ENCODE results near the gene COL23A1. TPM values are rescaled to one million over a fixed set of nuclear protein-coding genes. Genes with fewer than 3 reads are reported as not detected.
"Not testable (repeated sequence)": the region's sequence is repeated elsewhere in the genome, so short reads cannot be mapped to it uniquely, and the experiment has no call there.

Gene COL23A1
- total and polyA plus RNA-seq, 2 experiments from 2014 or later, result 4.8 to 8.2 TPM

DNA sequence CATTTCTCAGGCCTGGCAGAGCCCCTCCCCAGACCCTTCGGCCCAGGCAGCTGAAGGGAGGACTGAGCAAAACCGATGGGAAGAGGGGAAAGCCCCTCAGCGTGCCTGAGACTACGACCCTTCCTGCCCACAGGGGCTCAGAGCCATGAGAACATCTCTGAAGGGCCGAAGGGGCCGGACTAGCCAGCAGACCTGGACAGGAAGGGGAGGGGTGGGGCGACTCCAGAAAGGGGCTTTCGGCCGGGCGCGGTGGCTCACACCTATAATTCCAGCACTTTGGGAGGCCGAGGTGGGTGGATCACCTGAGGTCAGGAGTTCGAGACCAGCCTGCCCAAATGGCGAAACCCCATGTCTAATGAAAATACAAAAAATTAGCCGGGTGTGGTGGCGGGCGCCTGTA, 271.8 kb downstream of the COL23A1 start:
- Histone ChIP-seq H4K20me1 (replicated peaks; ENCODE audit: insufficient read depth) (no peaks in the 10 kb centered on the region), H3K4me1 (ENCODE audit: insufficient read depth) (no peaks in the 10 kb centered on the region), H3K4me3 (no peak overlapping the region), H3K4me2 (no peak overlapping the region), H3K79me2 (replicated peaks; ENCODE audit: insufficient read depth) (no peaks in the 10 kb centered on the region), H3F3A (replicated peaks; ENCODE audit: low read depth) (no peaks in the 10 kb centered on the region), H2AFZ (no peak overlapping the region), H3K9me2 (ENCODE audit: insufficient read depth) (no peaks in the 10 kb centered on the region), H3K27ac (ENCODE audit: low read depth) (no peak overlapping the region), H3K36me3 (ENCODE audit: insufficient read depth) (no peaks in the 10 kb centered on the region), H3K27me3 (ENCODE audit: insufficient read depth) (no peaks in the 10 kb centered on the region)
- H3K4me1 Mint-ChIP-seq, result no peaks in the 10 kb centered on the region; the same call in 2 of the 3 replicates
- peaks cover 6% of the 10 kb centered on the region for H3K27me3 Mint-ChIP-seq (ENCODE audit: insufficient read depth, low read depth, poor library complexity)
- H3K4me3 Mint-ChIP-seq, result no peak overlapping the region
- DNase-seq (ENCODE audit: low spot score) (no peak), ATAC-seq (no peak)
- no peaks in the 10 kb centered on the region; the same call in 2 of the 3 replicates for H3K36me3 Mint-ChIP-seq (ENCODE audit: low read depth)
- TF ChIP-seq POLR2AphosphoS5 (IDR thresholded peaks at IDR 0.05; ENCODE audit: low read depth) (no peak), ZNF114 (CRISPR knock-in tag; IDR thresholded peaks at IDR 0.05) (no peak), ZNF331 (CRISPR knock-in tag; IDR thresholded peaks at IDR 0.05; ENCODE audit: low read depth) (no peak), EZH2 (IDR thresholded peaks at IDR 0.05; ENCODE audit: low read depth, unreplicated experiment) (no peak), NANOG (IDR thresholded peaks at IDR 0.05; ENCODE audit: borderline replicate concordance) (no peak), STAT1 (IDR thresholded peaks at IDR 0.05; ENCODE audit: unreplicated experiment) (no peak)
- TF ChIP-seq, protein P1, sequence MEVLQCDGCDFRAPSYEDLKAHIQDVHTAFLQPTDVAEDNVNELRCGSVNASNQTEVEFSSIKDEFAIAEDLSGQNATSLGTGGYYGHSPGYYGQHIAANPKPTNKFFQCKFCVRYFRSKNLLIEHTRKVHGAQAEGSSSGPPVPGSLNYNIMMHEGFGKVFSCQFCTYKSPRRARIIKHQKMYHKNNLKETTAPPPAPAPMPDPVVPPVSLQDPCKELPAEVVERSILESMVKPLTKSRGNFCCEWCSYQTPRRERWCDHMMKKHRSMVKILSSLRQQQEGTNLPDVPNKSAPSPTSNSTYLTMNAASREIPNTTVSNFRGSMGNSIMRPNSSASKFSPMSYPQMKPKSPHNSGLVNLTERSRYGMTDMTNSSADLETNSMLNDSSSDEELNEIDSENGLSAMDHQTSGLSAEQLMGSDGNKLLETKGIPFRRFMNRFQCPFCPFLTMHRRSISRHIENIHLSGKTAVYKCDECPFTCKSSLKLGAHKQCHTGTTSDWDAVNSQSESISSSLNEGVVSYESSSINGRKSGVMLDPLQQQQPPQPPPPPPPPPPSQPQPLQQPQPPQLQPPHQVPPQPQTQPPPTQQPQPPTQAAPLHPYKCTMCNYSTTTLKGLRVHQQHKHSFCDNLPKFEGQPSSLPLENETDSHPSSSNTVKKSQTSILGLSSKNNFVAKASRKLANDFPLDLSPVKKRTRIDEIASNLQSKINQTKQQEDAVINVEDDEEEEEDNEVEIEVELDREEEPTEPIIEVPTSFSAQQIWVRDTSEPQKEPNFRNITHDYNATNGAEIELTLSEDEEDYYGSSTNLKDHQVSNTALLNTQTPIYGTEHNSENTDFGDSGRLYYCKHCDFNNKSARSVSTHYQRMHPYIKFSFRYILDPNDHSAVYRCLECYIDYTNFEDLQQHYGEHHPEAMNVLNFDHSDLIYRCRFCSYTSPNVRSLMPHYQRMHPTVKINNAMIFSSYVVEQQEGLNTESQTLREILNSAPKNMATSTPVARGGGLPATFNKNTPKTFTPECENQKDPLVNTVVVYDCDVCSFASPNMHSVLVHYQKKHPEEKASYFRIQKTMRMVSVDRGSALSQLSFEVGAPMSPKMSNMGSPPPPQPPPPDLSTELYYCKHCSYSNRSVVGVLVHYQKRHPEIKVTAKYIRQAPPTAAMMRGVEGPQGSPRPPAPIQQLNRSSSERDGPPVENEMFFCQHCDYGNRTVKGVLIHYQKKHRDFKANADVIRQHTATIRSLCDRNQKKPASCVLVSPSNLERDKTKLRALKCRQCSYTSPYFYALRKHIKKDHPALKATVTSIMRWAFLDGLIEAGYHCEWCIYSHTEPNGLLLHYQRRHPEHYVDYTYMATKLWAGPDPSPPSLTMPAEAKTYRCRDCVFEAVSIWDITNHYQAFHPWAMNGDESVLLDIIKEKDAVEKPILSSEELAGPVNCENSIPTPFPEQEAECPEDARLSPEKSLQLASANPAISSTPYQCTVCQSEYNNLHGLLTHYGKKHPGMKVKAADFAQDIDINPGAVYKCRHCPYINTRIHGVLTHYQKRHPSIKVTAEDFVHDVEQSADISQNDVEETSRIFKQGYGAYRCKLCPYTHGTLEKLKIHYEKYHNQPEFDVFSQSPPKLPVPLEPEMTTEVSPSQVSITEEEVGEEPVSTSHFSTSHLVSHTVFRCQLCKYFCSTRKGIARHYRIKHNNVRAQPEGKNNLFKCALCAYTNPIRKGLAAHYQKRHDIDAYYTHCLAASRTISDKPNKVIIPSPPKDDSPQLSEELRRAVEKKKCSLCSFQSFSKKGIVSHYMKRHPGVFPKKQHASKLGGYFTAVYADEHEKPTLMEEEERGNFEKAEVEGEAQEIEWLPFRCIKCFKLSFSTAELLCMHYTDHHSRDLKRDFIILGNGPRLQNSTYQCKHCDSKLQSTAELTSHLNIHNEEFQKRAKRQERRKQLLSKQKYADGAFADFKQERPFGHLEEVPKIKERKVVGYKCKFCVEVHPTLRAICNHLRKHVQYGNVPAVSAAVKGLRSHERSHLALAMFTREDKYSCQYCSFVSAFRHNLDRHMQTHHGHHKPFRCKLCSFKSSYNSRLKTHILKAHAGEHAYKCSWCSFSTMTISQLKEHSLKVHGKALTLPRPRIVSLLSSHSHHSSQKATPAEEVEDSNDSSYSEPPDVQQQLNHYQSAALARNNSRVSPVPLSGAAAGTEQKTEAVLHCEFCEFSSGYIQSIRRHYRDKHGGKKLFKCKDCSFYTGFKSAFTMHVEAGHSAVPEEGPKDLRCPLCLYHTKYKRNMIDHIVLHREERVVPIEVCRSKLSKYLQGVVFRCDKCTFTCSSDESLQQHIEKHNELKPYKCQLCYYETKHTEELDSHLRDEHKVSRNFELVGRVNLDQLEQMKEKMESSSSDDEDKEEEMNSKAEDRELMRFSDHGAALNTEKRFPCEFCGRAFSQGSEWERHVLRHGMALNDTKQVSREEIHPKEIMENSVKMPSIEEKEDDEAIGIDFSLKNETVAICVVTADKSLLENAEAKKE (CRISPR knock-in tag; IDR thresholded peaks at IDR 0.05), result no peak
- TF ChIP-seq, protein P2, sequence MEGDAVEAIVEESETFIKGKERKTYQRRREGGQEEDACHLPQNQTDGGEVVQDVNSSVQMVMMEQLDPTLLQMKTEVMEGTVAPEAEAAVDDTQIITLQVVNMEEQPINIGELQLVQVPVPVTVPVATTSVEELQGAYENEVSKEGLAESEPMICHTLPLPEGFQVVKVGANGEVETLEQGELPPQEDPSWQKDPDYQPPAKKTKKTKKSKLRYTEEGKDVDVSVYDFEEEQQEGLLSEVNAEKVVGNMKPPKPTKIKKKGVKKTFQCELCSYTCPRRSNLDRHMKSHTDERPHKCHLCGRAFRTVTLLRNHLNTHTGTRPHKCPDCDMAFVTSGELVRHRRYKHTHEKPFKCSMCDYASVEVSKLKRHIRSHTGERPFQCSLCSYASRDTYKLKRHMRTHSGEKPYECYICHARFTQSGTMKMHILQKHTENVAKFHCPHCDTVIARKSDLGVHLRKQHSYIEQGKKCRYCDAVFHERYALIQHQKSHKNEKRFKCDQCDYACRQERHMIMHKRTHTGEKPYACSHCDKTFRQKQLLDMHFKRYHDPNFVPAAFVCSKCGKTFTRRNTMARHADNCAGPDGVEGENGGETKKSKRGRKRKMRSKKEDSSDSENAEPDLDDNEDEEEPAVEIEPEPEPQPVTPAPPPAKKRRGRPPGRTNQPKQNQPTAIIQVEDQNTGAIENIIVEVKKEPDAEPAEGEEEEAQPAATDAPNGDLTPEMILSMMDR (conservative IDR thresholded peaks at IDR 0.05; ENCODE audit: low read depth in 2 of 2), result no peak
- TF ChIP-seq, protein P3, sequence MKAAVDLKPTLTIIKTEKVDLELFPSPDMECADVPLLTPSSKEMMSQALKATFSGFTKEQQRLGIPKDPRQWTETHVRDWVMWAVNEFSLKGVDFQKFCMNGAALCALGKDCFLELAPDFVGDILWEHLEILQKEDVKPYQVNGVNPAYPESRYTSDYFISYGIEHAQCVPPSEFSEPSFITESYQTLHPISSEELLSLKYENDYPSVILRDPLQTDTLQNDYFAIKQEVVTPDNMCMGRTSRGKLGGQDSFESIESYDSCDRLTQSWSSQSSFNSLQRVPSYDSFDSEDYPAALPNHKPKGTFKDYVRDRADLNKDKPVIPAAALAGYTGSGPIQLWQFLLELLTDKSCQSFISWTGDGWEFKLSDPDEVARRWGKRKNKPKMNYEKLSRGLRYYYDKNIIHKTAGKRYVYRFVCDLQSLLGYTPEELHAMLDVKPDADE (IDR thresholded peaks at IDR 0.05), result no peak
- H3K27ac Mint-ChIP-seq, result no peak overlapping the region
- H3K9me3 Mint-ChIP-seq, result no peaks in the 10 kb centered on the region

DNA sequence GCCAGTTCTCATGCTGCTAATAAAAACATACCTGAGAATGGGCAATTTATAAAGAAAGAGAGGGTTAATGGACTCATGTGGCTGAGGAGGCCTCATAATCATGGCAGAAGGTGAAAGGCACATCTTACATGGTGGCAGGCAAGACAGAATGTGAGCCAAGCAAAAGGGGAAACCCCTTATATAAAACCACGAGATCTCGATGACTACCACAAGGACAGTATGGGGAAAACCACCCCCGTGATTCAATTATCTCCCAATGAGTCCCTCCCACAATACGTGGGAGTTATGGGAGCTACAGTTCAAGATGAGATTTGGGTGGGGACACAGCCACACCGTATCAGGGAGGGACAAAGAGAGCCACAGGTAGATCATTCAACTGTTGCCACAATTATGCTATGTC, 272.5 kb downstream of the COL23A1 start:
- H3K27ac Mint-ChIP-seq; H3K27ac ChIP-seq (ENCODE audit: low read depth); H3K4me3 Mint-ChIP-seq; DNase-seq (ENCODE audit: low spot score); H3F3A ChIP-seq (replicated peaks; ENCODE audit: low read depth); H2AFZ ChIP-seq; ATAC-seq; H3K4me1 Mint-ChIP-seq; H3K9me3 Mint-ChIP-seq; H3K4me1 ChIP-seq (ENCODE audit: insufficient read depth); H3K4me2 ChIP-seq; H3K9me2 ChIP-seq (ENCODE audit: insufficient read depth); H3K36me3 ChIP-seq (ENCODE audit: insufficient read depth); H4K20me1 ChIP-seq (replicated peaks; ENCODE audit: insufficient read depth); H3K36me3 Mint-ChIP-seq (ENCODE audit: low read depth); H3K4me3 ChIP-seq; H3K27me3 Mint-ChIP-seq (ENCODE audit: insufficient read depth, low read depth, poor library complexity); H3K27me3 ChIP-seq (ENCODE audit: insufficient read depth); H3K79me2 ChIP-seq (replicated peaks; ENCODE audit: insufficient read depth): not testable (repeated sequence)

Data from GM23338 (cell line).